ENCODE results near the gene EGFLAM.
A peak's percentile ranks its signal among the peaks of the same experiment; 100 is the strongest.
"Not testable (repeated sequence)": the region's sequence is repeated elsewhere in the genome, so short reads cannot be mapped to it uniquely, and the experiment has no call there.

The EGFLAM gene

GRCh38 chr5:38329132-38329715 is 70.9 kb downstream of the EGFLAM start:
- no peak for DNase-seq (ENCODE audit: low spot score)

DNA sequence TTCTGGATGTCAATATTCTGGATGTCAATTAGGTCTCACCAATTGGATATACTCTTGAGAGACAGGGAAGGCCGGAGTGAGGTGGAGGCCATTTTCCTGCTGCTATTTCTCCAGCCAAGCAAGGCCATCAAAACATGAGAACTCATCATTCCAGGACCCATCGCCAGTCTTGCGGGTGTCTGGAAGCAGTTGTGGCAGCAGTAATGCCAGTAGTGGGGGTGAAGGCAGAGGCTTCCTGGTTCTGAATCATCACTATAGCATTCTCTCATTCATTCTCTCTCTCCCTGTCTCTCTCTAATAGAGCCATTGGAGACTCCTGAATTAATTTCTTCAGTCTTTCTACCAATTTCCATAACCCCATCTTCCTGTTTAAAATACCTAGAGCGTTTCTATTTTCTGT is 71.8 kb downstream of the EGFLAM start:
- DNase-seq (ENCODE audit: low spot score) = no peak

GRCh38 chr5:38331831-38332230 is 73.5 kb downstream of the EGFLAM start:
- no peak for DNase-seq (ENCODE audit: low spot score)

DNA sequence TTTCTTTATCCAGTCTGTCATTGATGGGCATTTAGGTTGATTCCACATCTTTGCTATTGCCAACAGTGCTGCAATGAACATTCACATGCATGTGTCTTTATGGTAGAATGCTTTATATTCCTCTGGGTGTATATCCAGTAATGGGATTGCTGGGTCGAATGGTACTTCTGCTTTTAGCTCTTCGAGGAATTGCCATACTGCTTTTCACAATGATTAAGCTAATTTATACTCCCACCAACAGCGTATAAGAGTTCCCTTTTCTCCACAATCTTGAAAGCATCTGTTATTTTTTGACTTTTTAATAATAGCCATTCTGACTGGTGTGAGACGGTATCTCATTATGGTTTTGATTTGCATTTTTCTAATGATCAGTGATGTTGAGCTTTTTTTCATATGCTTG is 74.8 kb downstream of the EGFLAM start:
- DNase-seq (ENCODE audit: low spot score) = not testable (repeated sequence)

GRCh38 chr5:38338455-38338854 is 80.1 kb downstream of the EGFLAM start:
- no peak for DNase-seq (ENCODE audit: low spot score)

GRCh38 chr5:38339446-38339845 is 81.1 kb downstream of the EGFLAM start:
- no peak for DNase-seq (ENCODE audit: low spot score)

DNA sequence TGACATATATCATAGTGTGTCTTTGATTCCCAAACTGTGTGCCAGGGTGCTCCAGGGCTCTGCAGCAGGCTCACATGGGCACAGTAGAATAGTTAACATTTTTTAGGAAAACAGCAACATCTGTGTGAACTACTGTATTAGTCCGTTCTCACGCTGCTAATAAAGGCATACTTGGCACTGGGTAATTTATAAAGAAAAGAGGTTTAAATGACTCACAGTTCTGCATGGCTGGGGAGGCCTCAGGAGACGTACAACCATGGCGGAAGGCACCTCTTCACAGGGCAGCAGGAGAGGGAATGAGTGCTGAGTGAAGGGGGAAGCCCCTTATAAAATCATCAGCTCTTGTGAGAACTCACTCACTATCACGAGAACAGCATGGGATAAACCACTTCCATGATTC is 82.7 kb downstream of the EGFLAM start:
- no peak for DNase-seq (ENCODE audit: low spot score)

DNA sequence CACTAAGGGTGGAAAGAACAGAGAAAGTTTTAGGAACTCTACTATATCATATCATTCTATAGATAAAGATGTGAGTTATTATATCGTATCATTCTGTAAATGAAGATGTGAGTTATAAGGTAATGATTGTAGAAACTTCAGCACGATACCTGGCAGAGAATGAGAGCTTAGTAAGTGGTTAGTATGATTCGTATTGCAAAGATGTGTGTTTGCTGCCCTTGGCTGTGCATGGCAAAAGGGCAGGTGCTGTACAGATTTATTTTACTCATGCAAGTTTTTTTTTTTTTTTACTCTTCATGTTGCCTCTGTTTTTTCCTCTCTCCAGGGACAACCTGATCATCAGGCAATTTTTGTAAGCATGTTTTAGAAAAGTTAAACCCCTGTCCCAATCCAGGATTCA is 83.3 kb downstream of the EGFLAM start:
- no peak for DNase-seq (ENCODE audit: low spot score)

- DNase-seq (ENCODE audit: low spot score) = no peak
These were observed 83.9 kb downstream of the EGFLAM start for GRCh38 chr5:38342261-38342660.

DNA sequence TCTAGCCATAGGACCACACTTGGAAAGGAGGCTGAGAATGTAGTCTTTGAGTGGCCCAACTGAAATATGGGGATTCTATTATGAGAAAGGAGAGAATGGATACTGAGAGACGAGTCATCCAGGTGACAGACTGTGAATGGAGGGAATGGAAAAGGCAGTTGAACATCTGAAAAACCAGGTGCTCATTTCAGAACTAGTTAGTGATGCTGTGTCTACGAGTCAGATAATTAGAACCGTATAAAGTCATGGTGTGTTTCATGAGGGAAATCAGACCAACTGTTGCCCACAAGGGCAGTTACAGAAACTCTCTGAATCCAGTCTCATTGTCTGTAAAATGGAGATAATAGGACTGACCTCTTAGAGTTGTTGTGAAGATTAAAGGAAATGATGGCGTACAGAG is 86.5 kb downstream of the EGFLAM start:
- DNase-seq (ENCODE audit: low spot score) = no peak

DNA sequence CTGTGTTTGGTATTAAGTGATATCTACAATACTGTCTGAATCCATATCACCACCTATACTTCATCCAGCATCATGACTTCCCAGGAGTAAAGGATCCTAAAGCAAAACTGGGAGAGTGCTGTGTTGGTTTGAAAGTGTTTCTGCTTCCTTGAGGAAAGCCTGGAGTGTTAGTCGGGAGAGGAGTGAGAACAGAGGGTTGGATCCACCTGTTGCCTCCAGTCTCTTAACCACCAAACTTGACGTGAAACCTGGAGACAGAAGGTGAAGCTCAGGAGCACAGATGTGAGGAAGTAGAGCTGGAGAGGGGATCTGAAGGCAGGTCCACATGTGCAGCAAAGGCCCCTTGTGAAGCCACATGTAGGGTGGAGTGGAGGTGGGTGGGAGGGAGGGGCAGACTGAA is 88.2 kb downstream of the EGFLAM start:
- no peak for DNase-seq (ENCODE audit: low spot score)

DNA sequence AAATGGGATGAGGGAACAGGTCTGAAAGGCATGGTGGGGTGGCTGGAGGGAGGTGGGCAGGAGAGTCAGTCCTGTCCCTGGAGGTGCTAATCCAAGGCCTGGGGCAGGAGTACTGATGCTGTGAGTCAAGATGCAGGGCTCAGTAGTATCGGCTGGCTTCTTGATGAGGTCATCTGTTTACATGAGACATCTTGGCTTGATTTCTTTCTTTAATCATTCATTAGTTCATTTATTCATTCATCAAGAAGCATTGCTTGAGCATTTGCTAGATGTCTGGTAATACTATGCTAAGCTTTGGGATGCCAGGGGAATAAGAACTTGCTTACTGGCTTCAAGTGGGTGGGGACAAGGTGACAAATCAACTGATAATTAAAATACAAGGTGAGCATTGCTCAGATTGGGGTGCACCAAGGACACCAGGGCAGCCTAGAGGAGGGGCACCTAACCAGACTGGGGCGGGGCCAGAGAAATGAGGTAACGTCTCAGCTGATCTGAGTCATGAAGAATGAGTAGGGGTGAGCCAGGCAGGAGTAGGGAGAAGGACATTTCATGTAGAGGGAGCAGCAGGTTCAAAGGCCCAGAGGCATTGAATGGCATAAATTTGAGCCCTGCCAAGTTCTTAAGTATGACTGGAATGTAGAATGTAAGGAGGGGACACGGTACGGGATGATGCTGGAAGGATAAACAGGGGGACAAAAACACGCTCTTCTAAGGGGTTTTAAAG is 88.8 kb downstream of the EGFLAM start:
- DNase-seq (ENCODE audit: low spot score) = peak; percentile 12

- DNase-seq (ENCODE audit: low spot score) = no peak
These were observed 89.5 kb downstream of the EGFLAM start for GRCh38 chr5:38347896-38348295.

GRCh38 chr5:38360323-38361061 is 102.1 kb downstream of the EGFLAM start:
- DNase-seq (ENCODE audit: low spot score) = no peak

DNA sequence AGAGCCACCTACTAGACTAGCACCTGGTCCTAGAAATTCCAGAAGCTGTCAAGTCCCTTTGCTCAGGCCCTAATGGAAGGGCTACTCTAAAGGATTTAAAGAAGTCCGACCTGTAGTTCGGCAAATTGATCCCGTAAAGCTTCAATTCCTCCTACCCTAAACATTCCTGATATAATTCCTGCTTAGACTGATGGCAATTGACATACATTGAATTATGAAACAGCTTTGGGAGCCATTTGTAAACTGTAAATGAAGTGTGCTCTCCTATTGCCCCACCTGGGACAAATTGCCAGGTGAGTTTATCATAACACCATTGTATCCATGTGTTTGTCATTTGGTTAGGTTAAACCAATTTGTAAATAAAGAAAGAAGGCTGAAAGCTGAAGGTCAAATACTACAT is 104.4 kb downstream of the EGFLAM start:
- no peak for DNase-seq (ENCODE audit: low spot score)

- no peak for DNase-seq (ENCODE audit: low spot score)
These were observed 106.5 kb downstream of the EGFLAM start for GRCh38 chr5:38364825-38365224.

DNA sequence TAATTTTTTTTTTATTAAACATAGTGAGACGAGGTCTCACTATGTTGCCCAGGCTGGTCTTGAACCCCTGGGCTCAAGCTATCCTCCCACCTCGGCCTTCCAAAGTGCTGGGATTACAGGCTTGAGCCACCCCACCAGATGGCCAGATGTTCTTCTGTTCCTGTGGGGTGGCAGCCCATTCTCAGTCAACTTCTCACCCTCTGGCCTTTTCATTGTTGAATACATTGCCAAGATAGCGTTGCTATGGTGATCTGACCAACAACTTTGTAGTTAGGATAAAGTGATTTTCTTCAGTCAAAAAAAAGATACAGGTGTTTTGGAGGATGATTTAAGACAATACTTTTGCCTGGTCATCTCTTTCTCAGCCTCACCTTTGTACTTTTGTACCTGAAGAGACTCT is 109.1 kb downstream of the EGFLAM start:
- DNase-seq (ENCODE audit: low spot score) = no peak

- no peak for DNase-seq (ENCODE audit: low spot score)
These were observed 109.6 kb downstream of the EGFLAM start for GRCh38 chr5:38367966-38368365.

- DNase-seq (ENCODE audit: low spot score) = no peak
These were observed 111.3 kb downstream of the EGFLAM start for GRCh38 chr5:38369692-38370091.

DNA sequence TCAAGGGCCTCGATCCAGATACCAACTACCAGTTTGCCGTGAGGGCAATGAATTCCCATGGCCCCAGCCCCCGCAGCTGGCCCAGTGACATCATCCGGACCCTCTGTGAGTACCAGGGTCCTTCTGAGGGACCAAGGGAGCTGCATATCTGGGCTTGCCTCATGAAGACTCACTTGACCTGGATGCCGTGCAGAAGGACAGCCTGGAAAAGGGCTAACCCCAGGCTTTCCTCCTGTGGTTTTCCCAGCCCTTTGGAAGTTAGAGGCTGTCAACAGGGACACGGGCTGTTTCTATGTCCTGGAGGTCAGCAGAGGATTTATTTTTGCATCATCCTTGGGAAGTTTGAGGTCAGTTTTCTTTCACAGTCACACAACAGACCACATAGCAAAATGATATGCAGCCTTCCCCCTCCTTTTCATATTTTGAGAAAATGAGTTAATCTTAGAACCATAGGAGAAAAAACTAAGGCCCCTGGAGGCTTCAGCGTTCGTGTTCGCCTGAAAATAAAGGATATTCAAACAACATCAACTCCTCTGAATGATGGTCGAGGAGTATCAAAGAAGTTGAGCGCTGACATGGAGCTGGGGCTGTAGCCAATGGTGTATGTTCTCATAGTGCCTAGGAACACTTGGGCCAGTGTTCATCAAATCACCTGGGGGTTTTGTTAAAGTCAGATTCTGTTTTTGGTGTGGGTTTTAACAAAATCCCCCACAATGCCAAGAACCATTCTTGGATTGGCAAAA is 112.2 kb downstream of the EGFLAM start:
- DNase-seq (ENCODE audit: low spot score) = no peak

DNA sequence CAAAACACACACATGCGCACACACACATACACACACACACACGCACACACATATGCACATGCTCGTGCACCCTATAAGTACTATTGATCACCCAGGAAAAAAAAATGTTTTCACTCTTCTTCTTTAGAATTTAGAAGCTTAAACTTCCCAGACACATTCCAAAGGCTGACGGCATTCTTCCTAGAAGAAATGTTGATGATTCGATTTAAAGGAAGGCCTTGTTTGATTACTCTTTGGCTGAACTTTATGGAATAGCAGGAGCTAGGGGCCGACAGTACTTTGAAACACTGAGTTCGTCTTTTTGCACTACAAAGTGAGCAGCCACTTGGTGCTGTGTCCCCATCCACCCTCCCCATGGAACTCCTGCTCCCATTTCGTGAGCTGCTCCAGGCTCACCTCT is 113.2 kb downstream of the EGFLAM start:
- no peak for DNase-seq (ENCODE audit: low spot score)

DNA sequence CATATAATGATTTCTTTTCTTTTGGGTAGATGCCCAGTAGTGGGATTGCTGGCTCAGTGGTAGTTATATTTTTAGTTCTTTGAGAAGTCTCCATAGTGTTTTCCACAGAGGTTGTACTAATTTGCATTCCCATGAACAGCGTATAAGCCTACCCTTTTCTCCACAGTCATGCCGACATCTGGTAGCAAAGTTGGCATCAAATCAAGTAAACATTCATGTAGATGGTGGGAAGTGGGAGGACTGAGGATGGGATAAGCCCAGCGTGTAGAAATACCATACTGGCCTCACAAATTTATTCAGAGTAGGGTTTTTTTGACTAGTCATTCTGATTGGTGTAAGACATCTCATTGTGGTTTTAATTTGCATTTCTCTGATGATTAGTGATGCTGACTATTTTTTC is 115.4 kb downstream of the EGFLAM start:
- no peak for DNase-seq (ENCODE audit: low spot score)

DNA sequence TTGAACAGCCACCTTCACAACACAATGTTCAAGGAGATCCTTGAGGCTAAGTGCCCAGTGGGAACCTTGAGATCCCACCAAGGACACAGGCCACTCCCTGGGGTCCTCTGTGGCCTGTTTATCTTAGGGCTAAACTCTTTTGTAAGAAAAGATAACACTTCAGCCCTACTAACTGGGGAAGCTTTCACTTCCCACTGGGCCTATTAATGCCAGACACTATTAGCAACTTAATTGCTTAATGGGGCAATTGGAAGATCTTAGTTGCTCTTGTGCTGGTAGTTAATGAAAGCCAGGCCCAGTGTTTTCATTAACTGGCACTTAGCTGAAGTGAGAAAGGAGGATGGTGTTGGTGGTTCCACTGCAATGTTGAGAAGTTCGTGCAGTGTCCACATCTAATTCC is 117.1 kb downstream of the EGFLAM start:
- no peak for DNase-seq (ENCODE audit: low spot score)

All from AG08396 (cell line).